BLaER1 treated with 17β-estradiol and CSF1 and Interleukin-3, amounts not matched to agents 10 nM and 100 nM (cell line): ENCODE results near the gene AKAP10.

Source experiments
- H3K27ac ChIP-seq, 11 experiments: shearing (Covaris generic); formaldehyde crosslinking; 2 replicates each; pipeline ENCODE4 v1.8.1; 2022
- H3K27me3 ChIP-seq, 11 experiments: shearing (Covaris generic); formaldehyde crosslinking; 2 replicates each; pipeline ENCODE4 v1.8.1; 2022
- H3K36me3 ChIP-seq, 11 experiments: shearing (Covaris generic); formaldehyde crosslinking; 2 replicates each; pipeline ENCODE4 v1.8.1; 2022
- H3K4me1 ChIP-seq, 10 experiments: shearing (Covaris generic); formaldehyde crosslinking; 2 replicates each; pipeline ENCODE4 v1.8.1; 2022
- H3K4me2 ChIP-seq, 11 experiments: shearing (Covaris generic); formaldehyde crosslinking; 2 replicates each; pipeline ENCODE4 v1.8.1; 2022
- H3K4me3 ChIP-seq, 10 experiments: shearing (Covaris generic); formaldehyde crosslinking; 2 replicates each; pipeline ENCODE4 v1.8.1; 2022
- H3K9ac ChIP-seq, 11 experiments: shearing (Covaris generic); formaldehyde crosslinking; 2 replicates each; pipeline ENCODE4 v1.8.1; 2022
- H3K9me3 ChIP-seq, 11 experiments: shearing (Covaris generic); formaldehyde crosslinking; replicated peaks in 1 of 11; 2 replicates each; pipeline ENCODE4 v1.8.1; 2022
- H4K20me1 ChIP-seq, 11 experiments: shearing (Covaris generic); formaldehyde crosslinking; 2 replicates each; pipeline ENCODE4 v1.8.1; 2022
- Cebpa-rat ChIP-seq, 11 experiments: shearing (Covaris generic); IDR thresholded peaks; 2 replicates each; pipeline ENCODE4 v1.8.1; 2022

The AKAP10 gene

GRCh38 chr17:20009302-20010098, 31.9 kb upstream of the AKAP10 start, which contains the start of gene SPECC1:
SPECC1 (plus strand) TSS chr17:20009359; CDS start chr17:20096652, 87,293 bp downstream.
- peaks cover 0 to 10% (median 4%) of the 10 kb centered on the region in 11 experiments; a peak in 9 of 22 replicates for H3K9me3 ChIP-seq
- peak within 1 kb of the TSS in 10 of 11 experiments; percentile 2 to 62 (median 46); a peak in 15 of 22 replicates for H3K27ac ChIP-seq
- H4K20me1 ChIP-seq: no peaks in the 10 kb centered on the region
- peak within 1 kb of the TSS; percentile 97 to 100 (median 99) for H3K4me2 ChIP-seq
- peaks cover 0 to 17% (median 10%) of the 10 kb centered on the region in 10 experiments; a peak in 16 of 20 replicates for H3K4me1 ChIP-seq
- H3K4me3 ChIP-seq: peak within 1 kb of the TSS; percentile 72 to 92 (median 80)
- H3K36me3 ChIP-seq: no peaks in the 10 kb centered on the region
- peak within 1 kb of the TSS; percentile 56 to 82 (median 76) for H3K9ac ChIP-seq
- peaks cover 11 to 44% (median 30%) of the 10 kb centered on the region in 11 experiments; a peak in 21 of 22 replicates for H3K27me3 ChIP-seq
- no peak for TF ChIP-seq Cebpa-rat (IDR thresholded peaks at IDR 0.05)

DNA sequence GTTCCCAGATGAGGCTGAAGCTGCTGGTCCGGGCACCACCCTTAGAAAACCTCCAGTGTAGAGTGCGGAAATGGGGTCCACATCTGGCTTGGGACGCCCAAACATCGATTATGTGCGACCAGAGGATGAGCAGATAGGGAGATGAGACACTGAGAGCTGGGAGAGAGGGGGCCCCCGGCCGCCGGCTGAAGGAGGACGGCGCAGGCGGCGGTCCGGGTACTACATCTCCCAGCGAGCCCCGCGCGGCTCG, 31.3 kb upstream of the AKAP10 start:
- Histone ChIP-seq H3K36me3 (no peaks in the 10 kb centered on the region), H3K4me2 (peak overlapping the region; percentile 97 to 100 (median 99)), H4K20me1 (no peaks in the 10 kb centered on the region), H3K27me3 (peaks cover 11 to 44% (median 30%) of the 10 kb centered on the region in 11 experiments; a peak in 21 of 22 replicates), H3K9me3 (peaks cover 0 to 10% (median 4%) of the 10 kb centered on the region in 11 experiments; a peak in 9 of 22 replicates), H3K4me3 (peak overlapping the region; percentile 72 to 92 (median 80)), H3K4me1 (peaks cover 0 to 17% (median 10%) of the 10 kb centered on the region in 10 experiments; a peak in 16 of 20 replicates), H3K27ac (peak overlapping the region in 3 of 11 experiments; percentile 19 to 33 (median 27); a peak in 5 of 22 replicates), H3K9ac (peak overlapping the region; percentile 56 to 82 (median 76))
- TF ChIP-seq Cebpa-rat (IDR thresholded peaks at IDR 0.05): no peak

DNA sequence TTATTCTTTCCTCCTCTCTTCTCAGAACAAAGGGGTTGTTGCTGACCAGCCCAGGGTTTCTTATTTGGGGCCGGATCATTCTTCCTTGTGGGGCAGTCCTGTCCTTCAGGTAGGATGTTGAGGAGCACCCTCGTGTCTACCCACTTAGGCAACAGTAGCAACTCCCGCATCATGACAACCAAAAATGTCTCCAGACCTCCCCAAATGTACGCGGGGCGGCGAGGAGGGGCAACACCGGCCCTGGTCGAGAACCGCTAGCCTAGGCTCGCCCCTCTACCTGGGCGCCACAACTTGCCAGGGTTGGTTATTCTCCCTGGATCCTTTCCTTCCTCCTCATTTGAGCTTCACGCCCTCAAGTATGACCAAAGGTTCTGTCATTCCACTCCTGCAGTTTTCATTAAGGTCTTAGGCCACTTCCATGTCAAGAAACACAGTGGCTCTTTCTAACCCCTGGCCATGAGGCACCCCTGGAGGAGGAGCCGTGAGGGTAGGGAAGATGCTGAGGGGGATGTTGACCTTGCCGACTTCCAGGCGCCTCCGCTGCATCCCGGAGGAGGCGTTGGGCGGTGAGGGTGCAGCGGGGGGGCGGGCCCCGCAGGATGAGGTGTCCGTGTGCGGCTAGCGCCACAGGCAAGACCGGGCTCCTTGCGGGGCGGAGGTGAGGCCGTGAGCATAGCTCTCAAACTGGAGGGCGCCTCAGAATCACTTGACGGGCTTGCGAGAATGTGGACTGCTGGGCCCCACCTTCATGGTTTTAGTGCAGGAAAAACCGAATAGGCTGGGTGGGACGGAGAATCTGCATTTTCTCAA, 30.8 kb upstream of the AKAP10 start:
- peak overlapping the region in 3 of 11 experiments; percentile 19 to 33 (median 27); a peak in 4 of 22 replicates for H3K27ac ChIP-seq
- H3K9ac ChIP-seq: peak overlapping the region; percentile 56 to 82 (median 76)
- H3K4me3 ChIP-seq: peak overlapping the region; percentile 72 to 92 (median 80)
- H3K4me1 ChIP-seq: peaks cover 0 to 17% (median 10%) of the 10 kb centered on the region in 10 experiments; a peak in 16 of 20 replicates
- H3K9me3 ChIP-seq: peaks cover 0 to 4% (median 2%) of the 10 kb centered on the region in 11 experiments; a peak in 8 of 22 replicates
- no peaks in the 10 kb centered on the region for H4K20me1 ChIP-seq
- H3K4me2 ChIP-seq: peak overlapping the region; percentile 97 to 100 (median 99)
- no peaks in the 10 kb centered on the region for H3K36me3 ChIP-seq
- H3K27me3 ChIP-seq: peaks cover 11 to 44% (median 30%) of the 10 kb centered on the region in 11 experiments; a peak in 21 of 22 replicates
- TF ChIP-seq Cebpa-rat (IDR thresholded peaks at IDR 0.05): no peak

DNA sequence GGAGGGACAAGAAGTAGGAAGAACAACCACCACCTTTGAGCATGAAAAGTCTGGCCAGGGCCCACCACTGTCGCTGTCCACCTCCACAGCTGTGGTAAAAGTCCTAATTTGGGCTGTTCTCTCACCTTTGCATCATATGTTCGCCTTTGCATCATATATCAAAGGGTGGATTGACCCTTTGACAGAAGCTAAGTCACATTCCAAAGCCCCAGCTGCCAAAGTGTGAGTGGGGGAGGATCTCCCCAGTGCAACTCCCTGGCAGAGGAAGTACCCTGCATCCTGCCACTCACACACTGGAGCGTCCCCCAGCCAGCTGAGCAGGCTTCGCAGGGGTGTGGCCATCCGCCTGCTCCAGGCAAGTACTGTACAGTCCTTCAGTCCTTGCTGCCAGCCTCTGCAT, 18.9 kb upstream of the AKAP10 start:
- Histone ChIP-seq H4K20me1 (no peaks in the 10 kb centered on the region), H3K9me3 (no peaks in the 10 kb centered on the region), H3K4me1 (peaks cover 7 to 17% (median 12%) of the 10 kb centered on the region in 10 experiments; a peak in 17 of 20 replicates), H3K27me3 (no peaks in the 10 kb centered on the region), H3K36me3 (no peaks in the 10 kb centered on the region), H3K27ac (no peak overlapping the region), H3K9ac (no peak overlapping the region; a peak in 1 of 22 replicates), H3K4me3 (no peak overlapping the region), H3K4me2 (peak overlapping the region in 5 of 11 experiments; percentile 1 to 32 (median 15); a peak in 5 of 22 replicates)
- TF ChIP-seq Cebpa-rat (IDR thresholded peaks at IDR 0.05): no peak

DNA sequence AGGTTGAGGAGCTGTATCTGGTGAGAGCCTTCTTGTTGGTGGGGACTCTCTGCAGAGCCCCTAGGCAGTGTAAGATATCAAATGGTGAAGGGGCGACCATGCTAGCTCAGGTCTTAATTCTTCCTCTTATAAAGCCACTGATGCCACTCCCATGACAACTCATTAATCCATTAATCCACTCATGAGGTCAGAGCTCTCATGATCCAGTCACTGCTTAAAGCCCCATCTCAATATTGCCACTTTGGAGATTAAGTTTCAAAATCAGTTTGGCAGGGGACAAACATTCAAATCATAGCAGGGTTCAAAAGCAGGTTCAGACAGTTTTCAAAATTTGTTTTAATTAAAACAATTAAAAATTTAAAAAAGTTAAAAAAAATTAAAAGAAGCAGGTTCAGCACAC, 18.5 kb upstream of the AKAP10 start:
- H3K4me1 ChIP-seq: peaks cover 8 to 21% (median 16%) of the 10 kb centered on the region in 10 experiments; a peak in 17 of 20 replicates
- H3K27ac ChIP-seq: no peak overlapping the region
- no peak for TF ChIP-seq Cebpa-rat (IDR thresholded peaks at IDR 0.05)
- no peak overlapping the region; a peak in 1 of 22 replicates for H3K9ac ChIP-seq
- no peaks in the 10 kb centered on the region for H3K9me3 ChIP-seq
- no peaks in the 10 kb centered on the region for H3K36me3 ChIP-seq
- H3K4me3 ChIP-seq: no peak overlapping the region
- H4K20me1 ChIP-seq: no peaks in the 10 kb centered on the region
- no peaks in the 10 kb centered on the region for H3K27me3 ChIP-seq
- no peak overlapping the region; a peak in 1 of 22 replicates for H3K4me2 ChIP-seq

DNA sequence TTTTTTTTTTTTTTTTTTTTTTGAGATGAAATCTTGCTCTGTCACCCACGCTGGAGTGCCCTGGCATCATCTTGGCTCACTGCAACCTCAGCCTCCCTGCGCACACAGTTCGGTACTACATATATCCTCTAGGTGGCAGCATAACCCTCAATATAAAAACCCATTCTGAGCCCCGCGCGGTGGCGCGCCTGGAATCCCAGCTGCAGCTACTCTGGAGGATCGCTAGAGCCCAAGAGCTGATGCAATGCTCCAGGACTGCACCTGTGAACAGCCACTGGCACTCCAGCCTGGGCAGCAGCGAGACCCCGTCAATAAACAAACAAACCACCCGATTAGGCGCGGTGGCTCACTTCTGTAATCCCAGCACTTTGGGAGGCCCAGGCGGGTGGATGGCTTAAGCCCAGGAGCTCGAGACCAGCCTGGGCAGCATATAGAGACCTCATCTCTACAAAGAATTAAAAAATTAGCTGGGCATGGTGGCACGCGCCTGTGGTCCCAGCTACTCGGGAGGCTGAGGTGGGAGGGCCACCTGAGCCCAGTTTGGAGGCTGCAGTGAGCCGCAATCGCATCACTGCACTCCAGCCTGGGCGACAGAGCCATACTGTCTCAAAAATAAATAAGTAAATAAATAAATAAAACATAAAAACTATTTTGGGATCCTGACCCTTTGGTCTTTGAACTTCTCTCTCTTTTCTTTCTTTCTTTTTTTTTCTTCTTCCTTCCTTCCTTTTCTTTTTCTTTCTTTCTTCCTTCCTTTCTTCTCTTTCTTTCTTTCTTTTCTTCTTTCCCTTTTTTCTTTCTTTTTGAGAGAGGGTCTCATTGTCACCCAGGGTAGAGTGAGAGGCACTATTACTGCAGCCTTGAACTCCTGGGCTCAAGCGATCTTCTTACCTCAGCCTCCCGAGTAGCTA, 15.4 kb upstream of the AKAP10 start:
- Histone ChIP-seq H3K9me3 (no peaks in the 10 kb centered on the region), H3K9ac (peak overlapping the region in 1 of 11 experiments; percentile 15; a peak in 1 of 22 replicates), H3K4me1 (peaks cover 9 to 21% (median 16%) of the 10 kb centered on the region in 10 experiments; a peak in 17 of 20 replicates), H3K36me3 (no peaks in the 10 kb centered on the region), H3K27me3 (no peaks in the 10 kb centered on the region), H3K4me3 (no peak overlapping the region), H3K27ac (peak overlapping the region in 1 of 11 experiments; percentile 55; a peak in 3 of 22 replicates), H4K20me1 (no peaks in the 10 kb centered on the region), H3K4me2 (peak overlapping the region; percentile 26 to 76 (median 54); a peak in 21 of 22 replicates)
- TF ChIP-seq Cebpa-rat (IDR thresholded peaks at IDR 0.05): peak in 3 of 11 experiments; percentile 32 to 46 (median 45); a peak in 1 of 22 replicates

DNA sequence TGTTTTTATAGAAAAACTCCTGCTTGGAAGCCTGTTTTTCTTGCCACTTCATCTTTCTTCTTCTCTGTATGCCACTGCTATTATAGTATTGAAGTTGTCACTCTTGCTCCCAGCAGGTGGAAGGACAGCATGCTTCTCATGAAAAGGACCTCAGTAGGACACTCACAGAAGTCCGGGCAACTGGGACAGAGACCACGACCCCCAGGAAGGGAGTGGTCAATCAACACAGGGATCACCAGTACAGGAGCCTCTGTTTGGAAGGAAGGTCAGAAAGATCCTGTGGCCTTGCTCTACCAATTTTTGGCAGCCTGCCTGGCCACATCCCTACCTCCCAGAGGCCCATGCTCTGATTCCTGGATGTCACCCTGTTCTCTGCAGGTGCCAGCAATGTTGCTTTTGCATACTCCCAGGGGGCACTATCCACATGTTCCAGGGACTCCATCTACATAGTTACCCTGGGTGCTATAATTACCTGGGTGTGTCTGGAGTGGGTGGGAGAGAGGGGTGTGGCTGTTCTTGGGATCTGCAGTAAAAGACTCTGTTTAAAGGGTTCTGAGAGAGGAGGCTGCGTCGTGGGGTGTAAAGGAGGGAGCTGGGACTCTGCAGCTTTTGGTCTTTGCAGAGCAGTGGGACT, 13.7 kb upstream of the AKAP10 start:
- no peaks in the 10 kb centered on the region for H4K20me1 ChIP-seq
- H3K4me3 ChIP-seq: no peak overlapping the region
- no peaks in the 10 kb centered on the region for H3K27me3 ChIP-seq
- no peaks in the 10 kb centered on the region for H3K9me3 ChIP-seq
- peak overlapping the region in 4 of 11 experiments; percentile 2 to 35 (median 18); a peak in 5 of 22 replicates for H3K4me2 ChIP-seq
- H3K36me3 ChIP-seq: no peaks in the 10 kb centered on the region
- TF ChIP-seq Cebpa-rat (IDR thresholded peaks at IDR 0.05): no peak
- H3K4me1 ChIP-seq: peaks cover 9 to 20% (median 12%) of the 10 kb centered on the region in 10 experiments; a peak in 17 of 20 replicates
- H3K9ac ChIP-seq: peak overlapping the region in 1 of 11 experiments; percentile 25; a peak in 3 of 22 replicates
- no peak overlapping the region for H3K27ac ChIP-seq
